NOMO-1 treated with dmso at 0.1 percent for 144 hours (cell line): ENCODE data around the gene TSPEAR.
"Not testable (repeated sequence)": the region's sequence is repeated elsewhere in the genome, so short reads cannot be mapped to it uniquely, and the experiment has no call there.

Experiments used
- DNase-seq: peaks from one replicate; lab custom pipeline; 2025; ENCODE audit not compliant: unreplicated experiment; lab: John Stamatoyannopoulos, UW

TSPEAR gene

GRCh38 chr21:44636209-44637017 is 75.0 kb downstream of the TSPEAR start:
- DNase-seq, result no peak

- DNase-seq, result no peak
Observed at GRCh38 chr21:44632067-44632466, 79.3 kb downstream of the TSPEAR start.

DNA sequence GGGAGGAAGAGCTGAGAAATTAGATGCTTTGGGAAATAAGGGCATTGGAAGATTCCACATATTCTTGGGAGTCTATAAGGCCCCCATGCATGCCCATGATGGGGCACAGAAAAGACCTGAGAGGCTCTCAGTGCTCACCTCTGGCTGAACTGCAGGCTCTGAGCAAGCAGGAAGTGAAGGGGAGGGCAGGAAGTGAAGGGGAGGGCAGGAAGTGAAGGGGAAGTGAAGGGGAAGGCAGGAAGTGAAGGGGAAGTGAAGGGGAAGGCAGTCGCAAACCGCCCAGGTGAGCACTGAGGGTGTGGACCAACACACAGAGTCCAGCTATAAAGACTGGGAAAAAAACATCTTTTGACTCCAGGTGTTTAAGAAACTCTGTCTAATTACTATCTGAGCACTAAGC is 80.9 kb downstream of the TSPEAR start:
- no peak for DNase-seq

DNA sequence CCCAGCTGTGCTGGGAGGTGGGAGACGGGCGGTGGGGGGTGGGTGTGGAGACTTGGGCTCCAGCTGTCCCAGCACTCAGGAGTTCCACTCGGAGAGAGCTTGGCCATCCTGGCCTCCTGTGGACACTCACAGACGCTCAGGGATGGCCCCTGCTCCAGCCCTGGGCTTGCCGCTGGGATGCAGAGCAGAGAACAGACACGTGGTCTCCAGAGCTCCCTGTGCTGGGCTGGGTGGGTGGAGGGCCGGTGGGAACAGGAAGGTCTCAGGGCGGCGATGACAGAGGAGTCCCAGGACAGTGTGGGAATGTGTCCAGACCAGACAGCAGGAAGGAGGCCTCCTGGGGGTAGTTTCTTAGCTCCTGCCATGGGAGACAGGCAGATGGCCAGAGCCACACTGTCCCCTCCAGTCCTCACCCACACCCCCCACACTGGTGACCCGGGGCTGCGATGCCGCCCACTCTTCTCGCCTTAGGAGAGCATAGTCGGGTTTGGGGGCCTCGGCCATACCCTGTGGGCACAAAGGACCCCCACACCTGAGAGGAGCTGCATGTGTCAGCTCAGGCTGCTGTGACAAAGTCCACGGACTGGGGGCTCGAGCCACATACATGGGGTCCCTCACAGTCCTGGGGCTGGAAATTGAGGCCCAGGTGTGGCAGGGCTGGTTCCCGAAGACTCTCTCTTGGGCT is 82.5 kb downstream of the TSPEAR start:
- DNase-seq, result no peak

DNA sequence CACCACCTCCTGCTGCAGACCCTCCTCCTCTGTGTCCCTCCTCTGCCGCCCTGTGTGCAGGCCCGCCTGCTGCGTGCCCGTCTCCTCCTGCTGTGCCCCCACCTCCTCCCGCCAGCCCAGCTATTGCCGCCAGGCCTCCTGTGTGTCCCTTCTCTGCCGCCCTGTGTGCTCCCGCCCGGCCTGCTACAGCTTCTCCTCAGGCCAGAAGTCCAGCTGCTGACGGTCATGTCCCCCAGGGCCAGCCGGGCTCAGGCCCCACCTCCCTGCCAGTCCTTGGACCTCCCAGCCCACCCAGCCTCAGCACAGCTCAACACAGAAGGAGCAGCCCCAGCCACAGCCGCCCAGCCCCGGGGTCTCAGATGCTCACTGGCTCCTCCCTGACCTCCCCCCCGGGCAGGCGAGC is 83.5 kb downstream of the TSPEAR start:
- not testable (repeated sequence) for DNase-seq

DNA sequence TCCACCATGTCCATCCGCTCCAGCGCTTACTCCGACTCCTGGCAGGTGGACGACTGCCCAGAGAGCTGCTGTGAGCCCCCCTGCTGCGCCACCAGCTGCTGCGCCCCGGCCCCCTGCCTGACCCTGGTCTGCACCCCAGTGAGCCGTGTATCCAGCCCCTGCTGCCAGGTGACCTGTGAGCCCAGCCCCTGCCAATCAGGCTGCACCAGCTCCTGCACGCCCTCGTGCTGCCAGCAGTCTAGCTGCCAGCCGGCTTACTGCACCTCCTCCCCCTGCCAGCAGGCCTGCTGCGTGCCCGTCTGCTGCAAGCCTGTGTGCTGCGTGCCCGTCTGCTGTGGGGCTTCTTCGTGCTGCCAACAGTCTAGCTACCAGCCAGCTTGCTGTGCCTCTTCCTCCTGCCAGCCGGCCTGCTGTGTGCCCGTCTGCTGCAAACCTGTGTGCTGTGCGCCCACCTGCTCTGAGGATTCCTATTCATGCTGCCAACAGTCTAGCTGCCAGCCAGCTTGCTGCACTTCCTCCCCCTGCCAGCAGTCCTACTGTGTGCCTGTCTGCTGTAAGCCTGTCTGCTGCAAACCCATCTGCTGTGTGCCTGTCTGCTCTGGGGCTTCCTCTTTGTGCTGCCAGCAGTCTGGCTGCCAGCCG is 84.1 kb downstream of the TSPEAR start:
- DNase-seq, result not testable (repeated sequence)

- DNase-seq, result no peak
Observed at GRCh38 chr21:44626673-44627143, 84.7 kb downstream of the TSPEAR start, which contains the start of gene KRTAP10-9. Gene KRTAP10-9 (plus strand): TSS chr21:44627093. CDS start chr21:44627172, 79 bp downstream.

DNA sequence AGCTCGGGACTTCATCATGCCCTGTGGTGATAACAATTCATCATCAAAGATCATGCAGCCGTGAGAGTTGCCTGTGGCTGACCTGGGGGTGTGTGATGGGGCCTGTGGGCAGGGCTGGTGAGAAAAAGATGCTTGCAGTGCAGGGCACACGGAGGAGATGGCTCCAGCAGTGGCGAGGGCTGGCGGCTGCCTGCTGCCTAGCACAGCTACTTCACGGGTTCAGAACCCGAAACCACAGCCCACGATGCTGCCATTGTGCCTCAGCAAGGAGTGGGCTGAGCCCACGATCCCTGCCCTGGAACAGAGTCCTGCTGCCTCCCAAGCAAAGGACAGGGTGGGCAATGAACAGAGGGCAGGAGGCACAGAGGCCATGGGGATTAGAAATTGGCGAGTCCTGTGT is 85.1 kb downstream of the TSPEAR start:
- DNase-seq, result no peak

DNA sequence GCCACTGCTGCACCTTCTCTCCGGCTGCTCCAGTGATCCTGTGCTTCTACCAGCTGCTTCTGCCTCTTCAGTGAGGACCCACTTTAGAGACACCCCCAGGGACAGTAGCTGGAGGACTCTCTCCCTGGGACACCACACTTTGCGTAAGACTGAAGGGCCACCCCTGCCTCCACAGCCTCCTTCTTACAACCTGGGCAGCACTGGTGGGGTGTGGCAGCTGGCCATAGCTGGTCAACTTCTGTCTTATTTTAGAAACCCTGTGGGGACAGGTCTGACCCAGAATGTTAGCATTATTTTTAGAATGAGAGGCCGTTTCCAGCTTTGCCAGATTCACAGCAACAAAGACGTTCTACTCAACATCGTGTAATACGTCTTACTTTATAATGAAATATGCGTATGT is 85.6 kb downstream of the TSPEAR start:
- DNase-seq, result no peak

DNA sequence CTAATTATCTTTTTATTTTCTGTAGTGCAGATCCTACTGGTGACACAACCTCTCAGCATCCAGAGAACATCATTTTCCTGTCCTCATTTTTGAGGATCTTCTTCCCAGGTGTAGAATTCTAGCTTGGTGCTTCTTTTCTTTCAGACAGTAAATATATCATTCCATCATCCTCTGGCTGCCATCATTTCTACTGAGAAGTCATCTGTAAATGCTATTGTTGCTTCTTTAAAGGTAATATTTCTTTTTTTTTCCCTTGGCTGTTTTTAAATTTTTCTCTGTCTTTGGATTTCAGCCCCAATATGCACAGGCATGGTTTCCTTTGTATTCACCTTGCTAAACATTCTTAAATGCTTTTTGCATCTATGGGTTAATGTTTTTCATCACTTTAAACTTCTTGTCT is 87.8 kb downstream of the TSPEAR start:
- no peak for DNase-seq

- DNase-seq, result no peak
Observed at GRCh38 chr21:44619886-44620285, 91.5 kb downstream of the TSPEAR start.

- no peak for DNase-seq
Observed at GRCh38 chr21:44618909-44619308, 92.5 kb downstream of the TSPEAR start.

DNA sequence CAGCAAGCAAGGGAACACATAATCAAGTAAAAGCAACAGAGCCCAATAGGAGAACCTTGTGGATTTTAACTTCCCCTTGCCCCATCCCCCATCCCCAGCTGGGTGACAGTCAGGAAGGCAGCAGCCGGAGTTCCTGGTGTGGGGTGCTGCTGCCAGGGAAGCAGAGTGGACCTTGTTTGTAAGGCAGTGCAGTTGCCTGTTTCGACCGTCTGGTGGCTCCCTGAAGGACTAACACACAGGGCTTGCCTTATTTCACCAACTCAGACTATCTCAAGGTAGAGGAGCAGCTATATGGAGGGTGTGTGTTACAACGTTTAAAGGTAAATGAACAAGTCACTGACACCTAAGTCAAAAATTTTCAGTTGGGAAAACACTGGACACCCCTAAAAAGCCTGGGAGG is 92.9 kb downstream of the TSPEAR start:
- no peak for DNase-seq

DNA sequence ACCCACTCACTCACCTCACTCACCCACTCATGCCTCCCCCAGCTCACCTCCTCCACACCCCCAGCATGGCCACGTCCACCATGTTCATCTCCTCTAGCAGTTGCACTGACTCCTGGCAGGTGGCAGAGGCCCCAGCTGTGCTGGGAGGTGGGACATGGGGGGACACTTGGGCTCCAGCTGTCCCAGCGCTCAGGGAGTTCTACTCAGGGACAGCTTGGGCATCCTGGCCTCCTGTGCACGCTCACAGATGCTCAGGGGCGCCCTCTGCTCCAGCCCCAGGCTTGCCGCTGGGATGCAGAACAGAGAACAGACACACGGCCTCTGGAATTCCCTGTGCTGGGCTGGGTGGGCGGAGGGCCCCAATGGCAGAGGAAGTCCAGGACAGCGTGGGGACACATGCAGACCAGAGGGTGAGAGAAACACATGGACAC is 94.3 kb downstream of the TSPEAR start:
- DNase-seq, result no peak

DNA sequence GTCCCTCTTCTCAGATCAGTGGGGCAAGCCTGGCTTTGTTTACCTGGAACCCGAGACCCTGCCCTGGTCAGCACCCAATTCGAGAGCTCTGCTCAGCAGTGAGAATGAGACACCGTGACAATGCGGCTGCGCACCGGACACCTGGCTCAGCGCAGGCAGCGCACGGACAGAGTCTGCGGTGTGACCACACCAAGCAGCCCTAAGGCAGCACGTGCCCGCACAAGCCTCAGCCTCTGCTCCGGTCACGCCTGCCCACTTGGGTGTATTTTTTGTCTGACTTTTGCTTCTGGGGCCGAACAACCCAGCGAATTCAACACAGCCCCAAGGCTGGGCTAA is 94.8 kb downstream of the TSPEAR start:
- no peak for DNase-seq

DNA sequence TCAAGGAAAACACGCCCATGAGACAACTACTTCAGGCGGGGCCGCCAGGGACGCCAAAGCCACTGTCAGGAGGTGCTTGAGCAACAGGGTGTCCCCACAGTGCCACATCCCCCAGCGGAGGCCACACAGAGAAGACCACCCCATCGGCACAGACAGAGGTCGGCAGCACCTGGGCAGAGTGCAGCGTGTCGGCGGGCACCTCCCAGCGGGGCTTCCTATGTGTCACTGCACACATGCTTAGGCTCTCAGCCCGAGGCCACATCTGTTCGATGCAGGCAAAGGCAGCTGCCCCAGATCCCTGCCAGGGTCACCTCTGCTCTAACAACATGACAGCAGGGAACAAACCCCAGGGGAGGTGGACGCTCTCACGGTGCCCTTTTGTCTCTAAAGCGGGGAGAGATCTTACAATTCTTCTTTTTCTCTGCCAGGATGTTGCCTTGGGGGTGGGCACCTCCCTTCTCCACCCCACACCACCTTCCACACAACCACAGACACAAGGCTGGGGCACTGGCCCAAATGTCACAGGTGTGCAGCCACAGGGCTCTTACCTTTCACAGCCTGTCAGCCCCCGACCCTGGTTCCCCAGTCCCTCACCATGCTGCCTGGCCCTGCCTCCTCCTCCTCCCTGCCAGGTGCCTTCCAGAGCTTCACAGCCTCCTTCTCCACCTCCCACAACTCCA is 95.3 kb downstream of the TSPEAR start:
- no peak for DNase-seq

- no peak for DNase-seq
Observed at GRCh38 chr21:44615466-44615865, 95.9 kb downstream of the TSPEAR start.

DNA sequence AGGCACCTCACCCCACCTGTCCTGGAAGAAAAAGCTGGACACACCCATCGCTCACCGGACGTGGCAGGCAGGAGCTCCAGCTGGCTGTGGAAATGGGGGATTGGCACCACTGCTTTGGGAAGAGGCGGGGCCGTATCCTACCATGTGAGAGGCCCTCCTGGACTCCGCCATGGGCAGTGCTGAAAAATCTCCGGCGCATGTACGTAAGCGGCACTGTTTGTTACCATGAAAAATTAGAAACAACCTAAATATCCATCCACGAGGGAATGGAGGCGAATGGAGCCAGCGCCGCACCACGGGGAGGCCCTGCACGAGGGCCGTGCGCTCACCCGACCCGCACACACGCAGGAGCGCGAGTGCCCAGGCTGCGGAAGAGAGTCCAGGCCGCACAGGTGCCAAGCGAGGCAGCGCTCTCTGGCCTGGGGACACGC is 96.4 kb downstream of the TSPEAR start:
- DNase-seq, result no peak

DNA sequence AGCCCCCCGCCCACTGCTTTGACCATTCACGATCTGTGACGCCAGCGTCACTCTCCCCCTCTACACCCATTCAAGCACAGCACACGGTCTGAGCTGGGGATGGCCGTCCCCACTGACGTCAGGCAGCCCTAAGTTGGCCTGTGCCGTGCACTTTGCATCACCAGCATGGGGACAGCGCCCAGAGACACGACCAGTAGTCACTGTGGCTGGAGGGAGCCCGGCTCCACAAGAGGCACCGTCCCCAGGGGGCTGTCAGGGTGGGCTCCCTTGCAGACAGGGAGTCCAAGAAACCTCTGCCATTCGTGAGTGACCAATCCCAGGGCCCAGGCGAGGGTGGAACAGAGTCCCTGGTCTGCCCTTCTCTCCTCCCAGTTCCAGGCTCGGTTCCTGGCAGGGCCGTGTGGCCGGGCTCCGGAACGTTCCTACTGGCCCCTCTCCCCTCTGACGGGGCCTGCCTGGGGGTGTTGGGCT is 97.2 kb downstream of the TSPEAR start:
- no peak for DNase-seq

DNA sequence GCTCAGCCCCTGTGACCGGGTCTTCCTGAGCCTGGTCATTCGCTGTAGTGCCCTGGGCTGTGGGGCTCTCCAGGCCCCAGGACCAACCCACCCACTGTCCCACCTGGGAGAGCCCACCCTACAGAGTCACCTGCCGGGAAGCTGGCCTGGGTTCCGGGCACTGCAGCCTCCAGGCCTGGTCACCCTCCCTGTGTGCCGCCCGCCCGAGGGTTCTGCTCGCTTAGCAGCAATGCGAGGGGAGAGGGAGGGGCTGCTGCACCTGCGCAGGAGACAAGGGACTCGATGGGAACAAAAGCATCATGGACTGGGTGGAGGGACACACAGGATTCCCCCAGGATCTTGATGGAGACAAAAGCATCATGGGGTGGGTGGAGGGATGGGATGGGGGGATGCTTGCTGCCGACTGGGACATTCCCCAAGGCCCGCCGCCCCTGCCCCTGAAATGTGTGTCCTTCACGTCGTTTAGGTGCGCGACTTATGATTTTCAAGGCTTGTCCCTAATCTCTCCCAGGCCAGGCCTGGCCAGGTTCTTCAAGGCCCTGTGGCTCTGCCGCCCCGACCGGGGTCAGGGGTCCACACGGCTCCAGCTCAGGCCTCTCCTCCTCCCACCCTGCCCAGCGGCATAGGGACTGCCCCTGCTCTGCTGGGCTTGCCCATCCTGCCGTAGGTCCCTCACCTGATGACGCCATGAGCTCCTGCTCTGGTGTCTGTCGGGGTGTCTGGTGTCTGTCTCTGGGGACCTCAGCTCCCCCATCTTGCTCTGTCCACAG is 97.8 kb downstream of the TSPEAR start:
- DNase-seq, result no peak
